GM18909 (cell line): Measurements from ENCODE around the gene BANP.
"Not testable (repeated sequence)": the region's sequence is repeated elsewhere in the genome, so short reads cannot be mapped to it uniquely, and the experiment has no call there.

Experiments used
- ATAC-seq: cut with Tn5 transposase; IDR thresholded peaks from one replicate; pipeline ENCODE4 v1.9.1; 2021; ENCODE audit warnings: mild to moderate bottlenecking; ENCODE audit not compliant: unreplicated experiment, poor library complexity

The BANP gene

DNA sequence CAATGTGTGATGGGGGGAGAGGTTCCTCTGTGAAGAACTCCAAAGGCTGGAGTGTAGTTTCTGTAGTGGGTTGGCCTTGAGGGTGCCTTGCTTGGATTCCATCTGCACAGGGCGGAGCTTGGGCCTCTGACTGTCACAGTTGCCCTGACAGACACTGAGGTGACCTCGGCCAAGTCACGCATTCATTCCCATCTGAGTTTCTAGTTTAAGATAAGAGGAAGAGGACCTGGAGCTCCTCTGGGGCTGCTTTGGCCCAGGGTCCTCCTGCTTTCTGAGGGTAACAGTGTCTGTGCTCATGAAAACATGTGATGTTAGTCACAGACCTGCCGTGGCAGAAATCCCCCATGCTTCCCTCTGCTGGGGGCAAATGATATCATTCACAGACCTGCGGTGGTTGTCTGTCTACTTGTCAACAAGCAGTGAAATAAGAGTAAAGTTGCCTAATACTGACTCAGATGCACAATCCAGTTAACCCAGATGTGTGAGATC, 35.2 kb downstream of the BANP start:
- not testable (repeated sequence) for ATAC-seq

DNA sequence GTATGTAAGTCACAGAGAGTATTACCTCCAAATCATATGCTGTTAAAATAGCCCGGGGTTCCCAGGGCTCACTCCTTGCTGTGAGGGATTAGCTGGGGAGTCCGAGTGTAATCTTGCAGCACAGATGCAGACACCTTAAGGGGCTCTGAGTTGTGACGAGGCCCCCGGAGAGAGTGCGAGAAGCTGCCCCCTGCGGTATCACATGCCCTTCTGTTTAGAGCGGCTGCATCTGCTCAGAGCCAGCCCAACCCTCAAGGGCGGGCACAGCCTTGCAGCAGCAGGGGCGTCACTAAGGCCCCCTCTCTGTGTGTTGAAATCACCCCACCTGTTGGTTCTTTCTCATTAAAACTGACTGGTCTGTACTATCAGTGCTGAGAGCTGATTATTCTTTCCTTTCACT, 37.4 kb downstream of the BANP start:
- not testable (repeated sequence) for ATAC-seq

DNA sequence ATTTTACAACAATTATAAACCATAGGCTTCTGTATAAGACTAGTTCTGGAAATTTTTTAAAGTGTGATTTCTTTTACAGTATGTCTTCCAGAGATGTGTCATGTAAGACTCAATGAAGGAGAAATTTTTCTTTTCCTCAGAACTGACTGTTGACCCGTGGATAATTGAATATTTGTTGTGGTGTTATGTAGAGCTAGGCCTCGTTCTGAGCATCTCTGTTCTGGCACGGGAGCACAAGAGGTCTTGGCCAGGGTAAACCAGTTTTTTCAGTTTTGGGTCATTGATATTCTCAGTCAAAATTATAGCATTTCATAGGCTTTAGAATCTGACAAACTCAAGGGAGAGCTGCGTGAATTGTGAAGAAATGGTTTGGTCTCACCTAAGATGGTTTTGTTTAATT, 39.0 kb downstream of the BANP start:
- ATAC-seq, result not testable (repeated sequence)

DNA sequence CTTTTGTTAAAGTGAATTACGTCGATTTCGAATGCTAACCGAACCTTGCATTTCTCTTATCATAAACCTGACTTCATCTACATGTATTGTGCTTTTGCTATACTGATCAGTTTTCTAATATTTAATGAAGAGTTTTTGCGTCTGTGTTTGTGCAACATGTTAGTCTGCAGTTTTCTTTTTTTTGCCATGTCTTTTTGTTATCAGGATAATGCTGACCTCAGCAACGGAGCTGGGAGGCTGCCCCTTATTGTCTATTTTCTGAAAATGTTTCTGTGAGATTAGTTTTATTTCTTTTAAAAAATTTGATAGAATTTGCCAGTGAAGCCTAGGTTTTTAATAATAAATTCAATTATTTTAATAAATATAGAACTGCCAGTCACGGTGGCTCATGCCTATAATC, 40.9 kb downstream of the BANP start:
- not testable (repeated sequence) for ATAC-seq

DNA sequence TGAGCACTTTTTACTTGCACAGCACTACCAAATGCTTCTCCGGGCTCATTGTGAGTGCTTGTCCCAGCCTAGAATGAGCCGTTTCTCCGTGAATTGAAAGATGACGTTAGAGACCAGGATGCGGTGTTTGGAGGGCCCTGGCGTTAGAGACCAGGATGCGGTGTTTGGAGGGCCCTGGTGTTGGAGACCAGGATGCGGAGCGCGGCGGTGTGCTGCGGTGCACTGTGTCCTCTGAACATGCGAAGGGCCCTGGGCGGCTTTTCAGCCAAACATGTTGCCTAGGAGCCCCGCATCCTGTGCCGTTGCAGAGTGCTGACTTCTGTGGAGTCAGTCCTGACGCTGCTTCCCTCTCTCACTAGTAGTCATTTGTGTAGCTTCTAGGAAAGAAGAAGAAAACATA, 42.7 kb downstream of the BANP start:
- ATAC-seq, result no peak

DNA sequence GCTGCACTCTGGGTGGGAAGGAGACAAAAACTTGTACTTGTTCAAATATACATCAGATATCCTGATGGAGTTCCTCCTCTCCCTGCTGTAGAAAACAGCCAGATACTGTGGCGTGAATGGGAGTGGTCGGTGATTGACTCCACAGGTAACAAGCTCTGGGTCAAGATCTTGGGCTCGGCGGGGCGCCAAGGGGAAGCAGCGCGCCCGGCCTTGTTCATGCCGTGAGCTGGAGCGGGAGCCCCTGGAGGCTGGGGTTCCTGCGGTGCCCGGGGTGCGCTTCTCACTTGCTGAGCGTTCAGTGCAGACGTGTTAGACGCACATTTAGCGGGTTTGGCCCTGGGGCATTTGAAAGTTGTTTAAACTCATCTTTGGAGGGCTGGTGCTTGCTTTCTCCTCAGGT, 44.4 kb downstream of the BANP start:
- no peak for ATAC-seq

DNA sequence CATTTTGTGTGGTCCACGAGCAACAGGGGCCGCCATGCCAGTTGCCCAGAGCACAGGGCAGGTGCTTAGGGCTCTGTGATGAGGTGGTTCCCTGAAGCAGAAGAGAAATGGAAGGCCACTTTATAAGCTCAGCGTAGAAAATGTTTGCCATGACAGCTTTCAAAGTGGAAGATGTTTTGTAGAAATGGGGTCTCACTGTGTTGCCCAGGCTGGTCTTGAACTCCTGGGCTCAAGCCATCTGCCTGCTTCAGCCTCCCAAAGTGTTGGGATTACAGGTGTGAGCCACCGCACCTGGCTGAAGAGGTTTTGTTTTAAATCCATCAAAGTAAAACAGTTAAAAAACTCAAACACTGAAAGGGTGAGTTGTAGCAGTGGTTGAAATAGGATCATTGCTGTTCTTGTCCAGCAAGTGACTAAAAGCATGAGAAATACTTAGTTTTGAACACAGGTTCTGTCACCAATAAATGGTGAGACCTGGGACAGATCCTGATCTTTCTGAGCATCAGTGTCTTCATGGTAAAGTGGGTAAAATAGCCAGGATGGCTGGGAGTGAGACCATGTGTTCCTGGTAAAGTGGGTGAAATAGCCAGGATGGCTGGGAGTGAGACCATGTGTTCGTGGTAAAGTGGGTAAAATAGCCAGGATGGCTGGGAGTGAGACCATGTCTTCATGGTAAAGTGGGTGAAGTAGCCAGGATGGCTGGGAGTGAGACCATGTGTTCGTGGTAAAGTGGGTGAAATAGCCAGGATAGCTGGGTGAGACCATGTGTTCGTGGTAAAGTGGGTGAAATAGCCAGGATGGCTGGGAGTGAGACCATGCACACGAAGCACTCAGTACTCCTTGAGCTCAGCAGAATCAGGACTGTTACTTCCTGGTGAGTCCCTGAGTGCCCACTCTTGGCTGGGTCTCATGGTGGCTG, 46.0 kb downstream of the BANP start:
- ATAC-seq, result no peak

DNA sequence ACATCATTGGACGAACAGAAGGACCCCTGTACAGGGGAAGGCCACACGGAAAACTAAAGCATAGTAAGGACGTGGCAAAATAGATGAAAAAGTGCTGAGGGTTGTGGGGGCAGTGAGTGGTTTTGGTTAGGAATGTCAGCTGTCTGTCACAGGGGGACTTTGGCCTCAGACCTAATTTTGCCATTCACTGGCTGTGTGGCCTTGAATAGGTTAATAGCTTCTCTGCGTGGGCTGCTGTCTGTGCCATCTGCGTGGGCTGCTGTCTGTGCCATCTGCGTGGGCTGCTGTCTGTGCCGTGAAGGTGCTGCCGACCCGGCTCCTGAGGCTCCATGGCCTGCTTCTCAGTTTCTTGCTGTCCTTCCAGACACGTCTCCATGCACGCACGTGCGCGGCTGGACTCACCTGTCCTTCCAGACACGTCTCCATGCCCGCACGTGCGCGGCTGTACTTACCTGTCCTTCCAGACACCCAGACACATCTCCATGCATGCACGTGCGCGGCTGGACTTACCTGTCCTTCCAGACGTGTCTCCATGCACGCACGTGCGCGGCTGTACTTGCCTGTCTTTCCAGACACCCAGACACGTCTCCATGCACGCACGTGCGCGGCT, 47.1 kb downstream of the BANP start:
- not testable (repeated sequence) for ATAC-seq

DNA sequence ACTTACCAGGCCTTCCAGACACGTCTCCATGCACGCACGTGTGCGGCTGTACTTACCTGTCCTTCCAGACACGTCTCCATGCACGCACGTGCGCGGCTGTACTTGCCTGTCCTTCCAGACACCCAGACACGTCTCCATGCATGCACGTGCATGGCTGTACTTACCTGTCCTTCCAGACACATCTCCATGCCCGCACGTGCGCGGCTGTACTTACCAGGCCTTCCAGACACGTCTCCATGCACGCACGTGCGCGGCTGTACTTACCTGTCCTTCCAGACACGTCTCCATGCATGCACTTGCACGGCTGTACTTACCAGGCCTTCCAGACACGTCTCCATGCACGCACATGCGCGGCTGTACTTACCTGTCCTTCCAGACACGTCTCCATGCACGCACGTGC, 47.8 kb downstream of the BANP start:
- not testable (repeated sequence) for ATAC-seq

DNA sequence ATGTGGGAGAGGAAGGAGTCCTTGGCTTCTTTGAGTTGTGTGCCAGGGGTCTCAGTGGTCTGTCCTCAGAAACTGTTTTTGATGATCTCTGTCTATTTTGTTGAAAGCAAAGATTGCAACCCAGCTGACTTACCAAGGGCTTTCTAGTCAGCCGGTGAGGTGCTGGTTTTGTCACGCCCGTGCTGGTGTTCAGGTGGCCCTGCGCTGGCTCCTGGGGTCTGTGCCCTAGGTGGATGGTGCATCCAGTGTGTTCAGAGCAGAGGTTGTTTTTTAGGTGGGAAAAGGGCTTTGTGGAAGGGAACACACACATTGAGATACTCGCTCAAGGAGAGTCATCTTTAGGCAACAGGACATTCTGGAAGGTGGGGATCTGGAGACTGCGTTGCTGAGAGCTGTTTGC, 51.0 kb downstream of the BANP start:
- no peak for ATAC-seq

DNA sequence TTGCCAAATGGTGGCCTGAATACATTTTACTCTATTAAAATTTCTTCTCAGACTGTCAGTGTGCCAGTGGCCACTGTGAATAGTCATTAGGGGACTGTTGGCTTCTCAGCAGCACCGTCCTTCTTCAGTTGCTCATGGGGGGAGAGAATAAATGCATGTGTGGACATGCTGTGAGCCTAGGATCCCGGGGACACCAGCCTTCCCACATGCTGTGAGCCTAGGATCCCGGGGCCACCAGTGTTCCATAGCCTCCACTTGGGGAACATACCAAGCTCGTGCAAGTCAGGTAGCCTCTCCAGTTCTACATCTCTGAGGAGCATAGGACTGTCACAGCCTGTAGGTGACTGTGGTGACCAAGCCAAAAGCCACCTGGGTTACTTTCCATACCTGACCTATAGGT, 51.5 kb downstream of the BANP start:
- no peak for ATAC-seq

DNA sequence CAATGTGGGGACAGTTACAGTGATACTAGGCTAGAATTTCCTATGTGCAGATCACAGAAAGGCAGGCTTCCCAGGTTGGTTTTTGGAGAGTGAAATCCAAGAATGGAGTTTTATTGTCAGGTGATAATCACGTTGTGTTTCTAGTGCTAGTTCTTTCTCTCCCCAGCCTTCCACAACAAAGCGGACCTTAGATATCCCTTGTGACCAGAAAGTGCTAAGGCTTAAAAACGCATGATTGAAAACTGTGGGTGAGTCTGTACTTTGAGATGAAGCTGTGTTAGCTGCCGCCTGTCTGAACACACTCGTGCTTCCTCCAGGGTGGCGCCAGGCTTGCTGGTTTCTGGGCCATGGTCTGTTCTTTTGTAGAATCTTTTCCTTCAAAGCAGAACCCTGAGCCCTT, 52.1 kb downstream of the BANP start:
- ATAC-seq, result no peak

DNA sequence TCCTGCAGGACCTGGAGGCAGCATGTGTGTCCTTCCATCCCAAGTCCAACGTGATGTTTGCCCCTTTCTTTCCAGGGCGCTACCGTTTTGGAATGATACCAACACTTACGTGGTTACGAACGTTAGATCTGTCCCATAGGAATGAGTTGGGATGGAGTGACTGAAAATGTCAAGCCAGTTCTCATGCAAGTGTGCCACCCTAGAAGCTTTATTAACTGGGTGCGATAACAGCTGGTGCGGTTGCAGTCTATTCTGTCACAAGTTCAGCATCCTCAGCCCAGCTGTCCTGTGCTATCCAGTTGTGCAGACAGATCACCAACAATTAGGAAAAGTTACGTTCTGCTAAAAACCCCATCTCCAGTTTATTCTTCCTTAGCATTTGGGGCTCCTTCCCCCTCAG, 52.5 kb downstream of the BANP start:
- ATAC-seq, result no peak

DNA sequence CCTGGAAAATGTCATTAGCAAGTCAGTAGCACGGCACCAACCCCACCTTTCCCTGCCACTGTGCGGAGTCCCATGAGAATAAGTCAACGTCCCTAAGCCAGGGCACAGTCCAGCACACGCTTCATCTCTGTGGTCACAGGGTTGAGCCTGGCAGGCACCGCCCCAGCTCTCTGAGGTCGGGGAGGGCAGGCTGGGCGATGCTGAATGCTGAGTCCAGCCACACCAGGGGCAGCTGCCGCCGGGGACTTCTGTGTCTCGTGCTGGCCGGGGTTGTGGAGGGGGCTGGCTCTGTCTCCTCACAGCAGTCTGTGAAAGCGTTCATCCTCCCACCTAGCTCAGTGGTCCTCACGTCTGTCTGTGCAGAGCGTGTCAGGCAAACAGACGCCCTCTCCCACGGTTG, 53.2 kb downstream of the BANP start:
- no peak for ATAC-seq

DNA sequence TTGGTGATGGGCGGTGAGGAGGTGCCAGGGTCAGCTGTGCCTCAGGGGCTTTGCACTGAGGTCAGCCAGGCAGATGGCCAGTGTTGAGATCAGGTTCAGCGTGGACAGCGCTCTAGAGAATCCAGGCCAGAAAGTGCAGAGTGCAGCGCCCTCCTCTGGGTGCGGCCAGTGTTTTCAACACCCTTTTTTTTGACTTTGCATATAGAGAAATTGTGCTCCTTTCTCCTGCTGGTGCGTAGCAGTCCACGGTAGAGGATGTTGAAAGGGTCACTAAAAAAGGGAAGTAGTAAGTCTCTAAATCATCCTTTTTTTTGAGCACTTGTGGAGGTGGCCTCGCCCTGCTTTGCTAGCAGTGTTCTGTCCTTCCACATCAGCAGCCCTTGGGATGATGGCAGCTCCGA, 53.9 kb downstream of the BANP start:
- ATAC-seq, result no peak

DNA sequence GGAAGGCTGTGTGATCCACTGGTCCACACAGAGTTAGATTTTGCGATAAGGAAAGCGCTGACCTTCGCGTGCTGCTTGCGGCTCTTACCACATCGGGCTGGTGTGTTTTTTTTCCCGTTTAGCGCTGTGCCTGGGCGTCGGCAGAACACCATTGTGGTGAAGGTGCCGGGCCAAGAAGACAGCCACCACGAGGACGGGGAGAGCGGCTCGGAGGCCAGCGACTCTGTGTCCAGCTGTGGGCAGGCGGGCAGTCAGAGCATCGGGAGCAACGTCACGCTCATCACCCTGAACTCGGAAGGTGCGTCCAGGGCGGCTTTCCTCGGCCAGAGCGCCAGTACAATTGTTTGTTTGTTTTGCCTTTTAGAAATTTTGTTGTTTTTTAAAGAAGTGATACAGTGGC, 54.7 kb downstream of the BANP start:
- no peak for ATAC-seq

DNA sequence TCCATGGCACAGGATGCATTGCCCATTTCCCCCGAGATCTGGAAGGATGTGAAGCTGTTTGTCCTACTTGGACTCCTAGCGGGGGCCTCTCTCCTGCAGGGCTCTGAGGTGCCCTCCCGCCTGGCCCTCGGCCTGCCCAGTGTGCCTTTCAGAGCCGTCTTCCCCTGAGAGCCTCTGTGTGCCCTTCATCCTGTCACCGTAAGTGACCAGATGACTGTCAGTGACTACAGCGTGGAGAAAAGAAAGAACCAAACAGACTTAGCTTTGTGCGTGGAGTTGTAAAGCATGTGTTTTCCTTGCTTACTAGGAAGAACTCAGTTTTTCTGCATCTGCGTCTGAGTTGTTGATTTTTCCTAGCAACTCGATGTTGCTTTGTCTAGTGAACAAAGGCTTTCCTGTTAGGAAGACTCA, 56.1 kb downstream of the BANP start:
- ATAC-seq, result no peak

DNA sequence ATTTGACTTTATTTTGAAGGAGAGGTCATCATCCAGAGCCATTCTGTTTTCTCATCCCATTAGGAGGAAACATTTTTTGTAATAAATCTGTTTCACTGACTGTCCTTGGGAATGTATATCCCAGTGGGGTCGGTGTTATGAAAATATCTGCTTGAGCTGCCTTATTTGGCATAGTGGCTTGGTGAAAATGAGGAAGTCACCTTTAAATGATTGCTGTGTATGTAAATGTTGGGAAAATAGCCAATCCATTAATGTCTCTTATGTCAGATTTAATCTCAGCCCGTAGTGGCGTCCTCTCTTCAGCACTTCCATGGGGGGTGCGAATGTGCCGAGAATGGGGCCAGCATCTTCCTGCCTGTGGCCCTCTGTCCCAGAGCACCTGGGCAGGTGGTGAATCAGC, 57.6 kb downstream of the BANP start:
- ATAC-seq, result no peak

DNA sequence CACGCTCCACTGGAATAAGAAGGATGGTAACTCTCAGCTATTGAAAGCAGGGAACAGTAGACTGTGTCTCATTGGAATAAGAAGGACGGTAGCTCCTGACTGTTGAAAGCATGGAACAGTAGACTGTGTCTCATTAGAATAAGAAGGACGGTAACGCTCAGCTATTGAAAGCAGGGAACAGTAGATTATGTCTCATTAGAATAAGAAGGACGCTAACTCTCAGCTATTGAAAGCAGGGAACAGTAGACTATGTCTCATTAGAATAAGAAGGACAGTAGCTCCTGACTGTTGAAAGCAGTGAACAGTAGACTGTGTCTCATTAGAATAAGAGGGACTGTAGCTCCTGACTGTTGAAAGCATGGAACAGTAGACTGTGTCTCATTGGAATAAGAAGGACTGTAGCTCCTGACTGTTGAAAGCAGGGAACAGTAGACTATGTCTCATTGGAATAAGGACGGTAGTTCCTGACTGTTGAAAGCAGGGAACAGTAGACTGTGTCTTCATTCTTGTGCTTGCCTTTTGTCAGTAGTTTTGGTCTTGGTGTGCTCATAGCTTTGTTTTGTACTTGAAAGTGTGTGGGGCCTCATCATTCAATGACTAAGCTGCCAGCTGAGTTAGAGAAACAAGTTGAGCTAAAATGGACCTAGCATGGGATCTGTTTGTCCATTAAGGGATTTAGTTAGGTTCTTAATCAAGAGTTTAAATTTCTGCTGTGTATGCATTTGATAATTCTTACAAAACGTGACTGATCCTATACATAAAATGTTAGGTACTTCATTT, 58.5 kb downstream of the BANP start:
- ATAC-seq, result no peak

DNA sequence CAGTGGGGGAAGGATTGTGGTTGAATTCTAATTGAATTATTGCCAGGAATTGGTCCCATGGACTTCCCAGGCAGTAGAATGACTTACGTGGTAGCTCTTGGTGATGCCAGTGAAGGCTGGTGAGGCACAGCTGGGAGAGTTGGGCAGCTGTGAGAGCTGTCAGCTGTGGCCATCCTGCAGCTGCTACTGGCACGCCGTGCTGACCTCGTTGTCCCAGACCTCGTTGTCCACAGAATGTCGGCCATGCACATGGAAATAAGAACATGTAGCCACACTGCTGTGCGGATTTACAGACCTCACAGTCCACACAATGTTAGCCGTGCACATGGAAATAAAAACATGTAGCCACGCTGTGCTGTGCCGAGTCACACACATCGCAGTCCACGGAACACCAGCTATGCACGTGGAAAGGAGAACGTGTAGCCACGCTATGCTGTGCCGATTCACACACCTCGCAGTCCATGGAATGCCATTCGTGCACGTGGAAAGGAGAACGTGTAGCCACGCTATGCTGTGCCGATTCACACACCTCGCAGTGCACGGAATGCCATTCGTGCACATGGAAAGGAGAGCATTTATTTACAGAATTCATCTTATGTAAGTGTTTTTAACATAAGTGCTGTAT, 59.2 kb downstream of the BANP start:
- ATAC-seq, result no peak
